ENCODE data around the gene EEF1A1.

The EEF1A1 gene

GRCh38 chr6:73503027-73503772, 17.6 kb downstream of the EEF1A1 start:
- no peak for DNase-seq

- no peak for DNase-seq
These were observed 22.9 kb downstream of the EEF1A1 start for GRCh38 chr6:73497915-73498314.

GRCh38 chr6:73491377-73491776, 29.5 kb downstream of the EEF1A1 start:
- DNase-seq = no peak

DNA sequence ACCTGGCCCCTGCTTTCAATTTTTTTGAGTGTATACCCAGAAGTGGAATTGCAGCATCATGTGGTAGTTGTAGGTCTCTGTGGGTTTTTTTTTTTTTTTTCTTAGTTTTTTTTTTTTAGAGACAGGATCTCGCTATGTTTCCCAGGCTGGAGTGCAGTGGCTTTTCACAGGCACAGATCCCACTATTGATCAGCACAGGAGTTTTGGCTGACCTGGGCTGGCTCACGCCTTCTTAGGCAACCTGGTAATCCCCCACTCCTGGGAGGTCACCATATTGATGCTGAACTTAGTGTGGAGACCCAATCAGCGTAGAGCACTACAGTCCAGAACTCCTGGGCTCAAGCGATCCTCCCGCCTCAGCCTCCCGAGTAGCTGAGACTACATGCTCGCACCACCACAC, 33.4 kb downstream of the EEF1A1 start:
- no peak for DNase-seq

GRCh38 chr6:73484438-73484837, 36.4 kb downstream of the EEF1A1 start:
- DNase-seq = no peak

GRCh38 chr6:73481969-73482368, 38.9 kb downstream of the EEF1A1 start:
- no peak for DNase-seq

DNA sequence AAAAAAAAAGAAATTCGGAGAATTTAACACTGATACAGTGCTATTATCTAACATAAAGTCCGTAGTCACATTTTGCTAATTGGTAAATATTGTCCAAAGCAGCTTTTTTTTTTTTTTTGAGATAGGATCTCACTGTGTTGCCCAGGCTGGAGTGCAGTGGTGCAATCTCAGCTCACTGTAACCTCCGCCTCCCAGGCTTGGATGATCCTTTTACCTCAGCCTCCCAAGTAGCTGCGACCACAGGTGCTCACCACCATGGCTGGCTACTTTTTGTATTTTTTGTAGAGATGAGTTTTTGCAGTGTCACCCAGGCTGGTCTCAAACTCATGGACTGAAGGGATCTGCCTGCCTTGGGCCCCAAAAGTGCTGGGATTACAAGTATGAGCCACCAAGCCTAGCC, 43.4 kb downstream of the EEF1A1 start:
- DNase-seq = no peak

- no peak for DNase-seq
These were observed 44.1 kb downstream of the EEF1A1 start for GRCh38 chr6:73476723-73477122.

DNA sequence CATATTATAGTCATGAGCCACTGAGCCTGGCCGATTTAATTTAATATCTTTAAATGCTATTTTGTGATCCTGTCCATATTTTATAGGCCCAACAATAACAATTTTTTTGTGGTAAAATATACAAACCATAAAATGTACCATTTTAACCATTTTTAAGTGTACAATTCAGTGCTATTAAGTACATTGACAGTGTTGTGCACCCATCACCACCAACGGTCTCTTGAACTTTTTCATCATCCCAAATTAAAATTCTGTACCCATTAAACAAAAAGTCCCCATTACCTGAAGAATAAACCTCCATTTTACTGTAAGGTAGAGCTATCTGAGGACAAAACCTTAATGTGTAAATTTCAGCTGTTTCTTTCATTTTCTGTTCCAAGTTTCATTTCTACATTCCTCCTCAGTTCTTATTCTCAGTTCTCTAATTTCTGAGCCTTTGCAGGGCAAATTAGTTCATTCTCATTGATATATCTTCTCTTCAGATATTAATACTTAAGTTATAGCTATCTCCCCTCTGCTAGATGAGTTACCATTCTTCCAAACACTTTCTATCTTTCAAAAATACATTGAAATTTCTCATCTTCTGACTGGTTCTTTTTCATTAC, 49.0 kb downstream of the EEF1A1 start:
- DNase-seq = no peak

Measured in NCI-H1436 treated with DMSO at 0.1 percent for 48 hours (cell line).